Stomach (tissue), 9 donors: ENCODE measurements around the gene NTM. TPM values are rescaled to one million over a fixed set of nuclear protein-coding genes. Genes with fewer than 3 reads are reported as not detected.

ENCODE experiments used
- DNase-seq, 2 donors: peaks; one replicate each; pipeline versions ENCODE4 v3.0.0 to v3.0.0-alpha.2; 2013 to 2019
- H3K27ac ChIP-seq, 5 donors: fragments of 200-600 bp in 4 of 5; sonication (generic) in 4 of 5; one replicate each; pipeline ENCODE4 v1.5.1; 2013 to 2019; ENCODE audit warnings: mild to moderate bottlenecking in 1 of 5, moderate library complexity in 1 of 5
- H3K27me3 ChIP-seq, 3 donors: fragments of 200-600 bp; sonication (generic); one replicate each; pipeline ENCODE4 v1.5.1; 2017 to 2019; ENCODE audit warnings: mixed run types in 1 of 3
- H3K36me3 ChIP-seq, 4 donors: fragments of 200-600 bp; sonication (generic); 1 replicate in 3 of 4; 2 replicates in 1 of 4; pipeline ENCODE4 v1.5.1; 2016 to 2019
- H3K4me1 ChIP-seq, 4 donors: fragments of 200-600 bp; sonication (generic); one replicate each; pipeline ENCODE4 v1.5.1; 2016 to 2019
- H3K4me3 ChIP-seq, 4 donors: fragments of 200-600 bp; sonication (generic) in 3 of 4; one replicate each; pipeline ENCODE4 v1.5.1; 2016 to 2019; ENCODE audit warnings: mild to moderate bottlenecking in 1 of 4
- H3K9me3 ChIP-seq, 4 donors: fragments of 200-600 bp; sonication (generic); one replicate each; pipeline ENCODE4 v1.5.1; 2016 to 2019
- EP300 ChIP-seq: sonication (generic); formaldehyde crosslinking; IDR thresholded peaks from one replicate; pipeline ENCODE4 v1.6.1; 2017; ENCODE audit warnings: antibody characterized with exemption
- POLR2A ChIP-seq, 4 donors: fragments of 450-650 bp; IDR thresholded peaks; one replicate each; pipeline ENCODE4 v1.6.1; 2016; ENCODE audit warnings: antibody characterized with exemption in 4 of 4, control low read depth in 2 of 4, mild to moderate bottlenecking in 1 of 4, moderate library complexity in 1 of 4
- POLR2AphosphoS5 ChIP-seq, 3 donors: sonication (generic); formaldehyde crosslinking; IDR thresholded peaks; one replicate each; pipeline ENCODE4 v1.6.1; 2016; ENCODE audit warnings: antibody characterized with exemption in 3 of 3
- WGBS, 5 donors: extraction: QIAGEN DNeasy Blood & Tissue Kit in 3 of 5; methylation state at CpG; one replicate each; pipeline versions ENCODE4 v1.1.5 to v1.1.7; 2013 to 2018; 5-methylcytosine and 5-hydroxymethylcytosine counted together
- intact Hi-C: fragments of 100-400 bp; cut with DNase I; formaldehyde crosslinking; loops from one replicate; pipeline ENCODE4 v1.15.1; 2023; ENCODE audit warnings: low total_unique reads
- polyA plus RNA-seq, 3 donors: library from polyadenylated mRNA; stranded (reverse); fragments of 200-250 nt; gene quantifications; one replicate each; pipeline ENCODE4 v1.2.3, GENCODE V29; 2013
- total RNA-seq, 5 donors: library from RNA; depleted of rRNA; stranded (reverse); fragments of >200 nt; gene quantifications; one replicate each; pipeline versions ENCODE4 v1.1.0 to v1.2.3, GENCODE V29; 2014 to 2016
- TF ChIP-seq, protein P1 (sequence below), 7 experiments: fragments of 450-650 bp in 4 of 7; fragments of 200-600 bp in 3 of 7; sonication (generic) in 3 of 7; IDR thresholded peaks; one replicate each; pipeline ENCODE4 v1.5.1; 2016 to 2019; ENCODE audit warnings: antibody characterized with exemption in 7 of 7, control low read depth in 2 of 7, mild to moderate bottlenecking in 1 of 7
- donor health status: healthy with polysubstance abuse.
- donor health status: Bipolar disorder and iron deficiency.
- donor health status: healthy.

The NTM gene
- total and polyA plus RNA-seq, 8 donors: 0.50 to 8.4 (median 1.3) TPM; not detected in 3

DNA sequence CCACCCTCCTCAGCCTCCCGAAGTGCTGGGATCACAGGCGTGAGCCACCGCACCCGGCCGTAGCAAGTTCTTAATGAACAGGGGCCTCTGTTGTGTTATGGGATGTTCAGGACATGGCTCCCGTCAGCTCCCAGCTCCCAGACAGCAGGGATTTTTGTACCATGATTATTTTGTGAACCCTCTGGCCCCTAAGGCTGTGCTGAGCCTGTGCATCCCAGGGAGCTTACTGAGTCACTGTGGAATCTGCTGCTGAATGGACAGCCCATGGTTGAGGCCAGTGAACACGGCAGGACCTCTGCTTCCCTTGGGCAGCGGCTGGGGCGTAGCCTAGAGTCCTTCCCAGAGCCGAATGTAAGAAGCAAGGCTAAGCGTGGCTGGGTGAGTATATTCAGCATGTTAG, 245.2 kb downstream of the NTM start:
- intact Hi-C loops: no loop called here
- no peaks in the 10 kb centered on the region for H3K36me3 ChIP-seq
- H3K4me3 ChIP-seq: no peak overlapping the region
- H3K9me3 ChIP-seq: no peaks in the 10 kb centered on the region
- DNase-seq: no peak
- 74 to 87% (median 82%) methylated on average over 7 to 11 of the region's 11 CpGs for whole genome bisulfite sequencing, 5 donors
- no peak overlapping the region for H3K27ac ChIP-seq
- H3K27me3 ChIP-seq: peaks cover 0 to 31% (median 0%) of the 10 kb centered on the region in 3 donors
- TF ChIP-seq POLR2AphosphoS5 (IDR thresholded peaks at IDR 0.05): no peak
- TF ChIP-seq EP300: no peak
- no peak for TF ChIP-seq POLR2A (IDR thresholded peaks at IDR 0.05)
- TF ChIP-seq, protein P1, sequence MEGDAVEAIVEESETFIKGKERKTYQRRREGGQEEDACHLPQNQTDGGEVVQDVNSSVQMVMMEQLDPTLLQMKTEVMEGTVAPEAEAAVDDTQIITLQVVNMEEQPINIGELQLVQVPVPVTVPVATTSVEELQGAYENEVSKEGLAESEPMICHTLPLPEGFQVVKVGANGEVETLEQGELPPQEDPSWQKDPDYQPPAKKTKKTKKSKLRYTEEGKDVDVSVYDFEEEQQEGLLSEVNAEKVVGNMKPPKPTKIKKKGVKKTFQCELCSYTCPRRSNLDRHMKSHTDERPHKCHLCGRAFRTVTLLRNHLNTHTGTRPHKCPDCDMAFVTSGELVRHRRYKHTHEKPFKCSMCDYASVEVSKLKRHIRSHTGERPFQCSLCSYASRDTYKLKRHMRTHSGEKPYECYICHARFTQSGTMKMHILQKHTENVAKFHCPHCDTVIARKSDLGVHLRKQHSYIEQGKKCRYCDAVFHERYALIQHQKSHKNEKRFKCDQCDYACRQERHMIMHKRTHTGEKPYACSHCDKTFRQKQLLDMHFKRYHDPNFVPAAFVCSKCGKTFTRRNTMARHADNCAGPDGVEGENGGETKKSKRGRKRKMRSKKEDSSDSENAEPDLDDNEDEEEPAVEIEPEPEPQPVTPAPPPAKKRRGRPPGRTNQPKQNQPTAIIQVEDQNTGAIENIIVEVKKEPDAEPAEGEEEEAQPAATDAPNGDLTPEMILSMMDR (IDR thresholded peaks at IDR 0.05): no peak
- H3K4me1 ChIP-seq: no peaks in the 10 kb centered on the region

DNA sequence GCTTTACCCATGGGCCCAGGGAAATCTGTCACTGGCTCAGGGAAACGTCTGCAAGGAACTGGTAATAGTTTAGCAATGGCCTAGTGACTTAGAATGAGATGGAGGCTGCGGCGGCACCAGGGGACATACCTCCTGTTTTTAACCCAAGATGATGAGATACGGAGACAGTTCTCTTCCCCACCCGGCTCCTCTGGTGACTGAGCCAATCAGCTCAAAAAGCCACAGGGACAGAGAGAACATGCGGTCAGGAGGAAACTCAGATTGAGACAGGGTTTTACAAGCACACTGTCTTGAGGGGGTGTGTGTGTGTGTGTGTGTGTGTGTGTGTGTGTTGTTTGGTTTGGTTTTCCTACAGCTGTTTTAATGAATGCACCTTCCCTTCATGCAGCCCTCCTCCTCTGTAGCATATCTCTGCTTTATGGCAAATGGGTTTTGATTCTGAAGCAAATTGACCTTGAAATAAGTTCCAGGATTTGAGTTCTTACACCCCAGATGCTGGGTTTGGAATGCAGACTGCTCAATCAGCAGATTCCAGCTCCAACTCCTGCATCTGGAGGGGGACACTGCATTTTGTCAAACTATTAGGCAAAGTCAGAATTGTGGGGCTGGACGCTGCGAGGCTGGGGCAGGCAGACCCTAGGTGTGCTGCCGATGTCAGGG, 246.2 kb downstream of the NTM start:
- WGBS, 5 donors: 59 to 67% (median 61%) methylated on average over 8 to 9 of the region's 9 CpGs
- intact Hi-C loops: no loop called here
- TF ChIP-seq, protein P1 (IDR thresholded peaks at IDR 0.05): no peak
- TF ChIP-seq EP300 (no peak), POLR2AphosphoS5 (IDR thresholded peaks at IDR 0.05) (no peak), POLR2A (IDR thresholded peaks at IDR 0.05) (no peak)
- no peak overlapping the region for H3K4me3 ChIP-seq
- H3K9me3 ChIP-seq: no peaks in the 10 kb centered on the region
- no peak overlapping the region for H3K27ac ChIP-seq
- no peaks in the 10 kb centered on the region for H3K4me1 ChIP-seq
- no peaks in the 10 kb centered on the region for H3K36me3 ChIP-seq
- H3K27me3 ChIP-seq: peaks cover 0 to 31% (median 0%) of the 10 kb centered on the region in 3 donors
- DNase-seq: no peak

DNA sequence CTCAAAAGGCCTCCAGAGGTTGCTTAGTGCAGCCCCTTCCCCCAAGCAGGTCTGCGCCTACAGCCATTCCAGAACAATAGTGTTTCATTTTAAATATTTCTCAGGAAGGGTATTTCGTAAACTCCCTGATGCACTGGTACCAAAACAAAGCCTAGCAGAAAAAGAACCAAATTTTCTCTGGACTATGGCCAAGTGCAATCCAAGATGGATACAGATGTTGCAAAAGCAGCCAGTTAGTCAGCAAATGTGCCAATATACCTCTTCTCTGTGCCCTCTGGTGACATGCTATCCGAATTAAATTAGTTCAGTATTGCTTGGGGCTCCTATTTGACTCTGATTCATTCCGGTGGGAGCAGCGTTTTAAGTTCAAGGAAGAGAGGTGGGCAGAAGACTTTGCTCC, 247.8 kb downstream of the NTM start:
- peaks cover 0 to 27% (median 0%) of the 10 kb centered on the region in 3 donors for H3K27me3 ChIP-seq
- 76 to 85% (median 79%) methylated on average over 5 of the region's 5 CpGs for WGBS, 5 donors
- H3K4me3 ChIP-seq: no peak overlapping the region
- H3K27ac ChIP-seq: no peak overlapping the region
- TF ChIP-seq EP300 (no peak), POLR2AphosphoS5 (IDR thresholded peaks at IDR 0.05) (no peak), POLR2A (IDR thresholded peaks at IDR 0.05) (no peak)
- TF ChIP-seq, protein P1 (IDR thresholded peaks at IDR 0.05): no peak
- H3K4me1 ChIP-seq: no peaks in the 10 kb centered on the region
- intact Hi-C loops: no loop called here
- no peak for DNase-seq
- no peaks in the 10 kb centered on the region for H3K9me3 ChIP-seq
- H3K36me3 ChIP-seq: no peaks in the 10 kb centered on the region

DNA sequence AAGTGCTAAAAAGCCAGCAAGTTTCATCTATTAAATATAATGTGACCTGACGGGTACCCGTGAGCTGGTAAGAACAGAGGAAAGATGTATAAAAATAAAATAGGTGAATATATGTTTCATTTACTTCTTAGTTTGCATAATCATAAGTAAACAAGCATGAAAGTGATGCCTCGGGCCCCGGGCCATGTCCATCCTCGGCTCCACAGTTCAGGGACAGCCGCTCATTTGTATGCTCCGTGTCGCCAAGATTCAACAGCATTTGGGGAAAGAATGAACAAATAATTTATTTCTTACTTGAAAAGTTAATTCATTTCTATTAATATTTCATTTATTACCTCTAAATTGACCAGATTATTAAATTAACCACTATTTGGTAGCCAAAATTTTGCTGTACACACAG, 251.8 kb downstream of the NTM start:
- DNase-seq: no peak
- Histone ChIP-seq H3K4me3 (no peak overlapping the region), H3K27me3 (peaks cover 0 to 18% (median 0%) of the 10 kb centered on the region in 3 donors), H3K27ac (no peak overlapping the region), H3K4me1 (no peaks in the 10 kb centered on the region), H3K9me3 (no peaks in the 10 kb centered on the region), H3K36me3 (no peaks in the 10 kb centered on the region)
- intact Hi-C loops: no loop called here
- TF ChIP-seq POLR2AphosphoS5 (IDR thresholded peaks at IDR 0.05): no peak
- TF ChIP-seq EP300: no peak
- TF ChIP-seq, protein P1 (IDR thresholded peaks at IDR 0.05): no peak
- no peak for TF ChIP-seq POLR2A (IDR thresholded peaks at IDR 0.05)
- WGBS, 5 donors: 84 to 86% (median 85%) methylated on average over 8 of the region's 8 CpGs
